AG09319 (cell line): ENCODE results near the gene MITF.

Source experiments
- DNase-seq: peaks from one replicate; pipeline ENCODE4 v3.0.0-alpha.2; 2010; ENCODE audit warnings: low read depth; ENCODE audit errors: extremely low read depth
- CTCF ChIP-seq: IDR thresholded peaks from 2 replicates; pipeline ENCODE4 v1.5.1; 2011; ENCODE audit warnings: low read depth, mild to moderate bottlenecking, inconsistent platforms, low read length, moderate library complexity

The MITF gene

GRCh38 chr3:69811452-69812401 is 72.5 kb downstream of the MITF start:
- DNase-seq: no peak
- TF ChIP-seq CTCF: no peak

DNA sequence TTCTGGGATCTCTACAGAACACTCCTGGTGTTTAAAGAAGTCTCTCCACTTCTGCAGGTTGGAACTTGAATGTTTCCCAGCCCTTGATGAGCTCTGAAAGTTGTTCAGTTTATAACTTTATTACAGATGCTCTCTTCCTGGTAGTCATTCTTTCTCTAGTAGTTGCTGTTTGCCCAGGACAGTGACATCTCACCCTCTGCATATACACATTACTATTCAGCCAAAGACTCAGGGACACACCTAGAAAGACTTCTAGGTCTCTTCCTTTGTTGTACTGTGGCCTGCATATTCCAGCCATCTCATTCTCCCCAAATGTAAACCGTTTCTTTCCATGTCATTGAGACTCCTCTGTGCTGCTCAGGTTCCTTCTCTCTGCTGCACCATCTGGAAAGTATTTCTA is 76.7 kb downstream of the MITF start:
- no peak for TF ChIP-seq CTCF

GRCh38 chr3:69817988-69818387 is 78.7 kb downstream of the MITF start:
- TF ChIP-seq CTCF: no peak
- no peak for DNase-seq

More for the DNA sequence above, 76.7 kb downstream of the MITF start:
- no peak for DNase-seq

DNA sequence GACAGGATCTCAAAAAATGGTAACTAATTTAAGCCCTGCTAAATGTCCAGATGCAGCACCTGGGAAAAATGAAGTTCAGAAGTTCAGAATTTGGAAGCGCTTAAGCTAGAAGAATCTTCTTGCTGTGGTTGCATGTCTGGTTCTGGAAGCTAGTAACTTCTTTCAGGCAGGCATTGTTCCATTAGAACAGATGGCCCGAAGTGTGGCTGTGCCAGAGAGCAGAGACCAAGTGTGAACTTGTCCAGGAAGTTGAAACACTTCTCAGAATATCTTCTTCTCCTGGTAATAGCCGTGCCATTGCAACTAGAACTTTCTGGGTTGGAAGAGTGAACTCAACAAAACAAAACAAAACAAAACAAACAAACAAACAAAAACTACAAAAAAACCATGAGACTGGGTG is 80.0 kb downstream of the MITF start:
- no peak for DNase-seq
- no peak for TF ChIP-seq CTCF

DNA sequence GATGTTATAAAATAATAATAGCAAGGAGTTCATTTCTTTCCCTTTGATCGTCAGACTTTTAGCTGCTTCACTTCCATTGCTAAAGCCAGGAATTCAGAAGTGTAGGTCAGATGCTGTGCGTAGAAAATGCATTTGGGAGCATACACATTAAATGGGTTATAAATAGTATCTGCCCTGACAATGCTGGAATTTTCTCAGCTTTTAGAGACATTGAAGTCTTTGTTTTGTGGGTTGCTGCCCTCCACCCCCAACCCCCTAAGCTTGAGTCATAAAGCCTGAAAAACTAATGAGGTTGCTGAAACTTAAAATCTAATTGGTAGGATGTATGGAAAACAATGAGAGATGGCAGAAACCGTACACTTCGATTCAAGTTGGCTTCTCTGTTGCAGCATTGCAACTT is 81.9 kb downstream of the MITF start:
- no peak for DNase-seq
- no peak for TF ChIP-seq CTCF

- DNase-seq: no peak
- no peak for TF ChIP-seq CTCF
These were observed 84.5 kb downstream of the MITF start for GRCh38 chr3:69823743-69824142.

GRCh38 chr3:69825446-69825845 is 86.2 kb downstream of the MITF start:
- no peak for TF ChIP-seq CTCF
- DNase-seq: no peak
